Hematopoietic multipotent progenitor cell treated with erythropoietin and hydrocortisone succinate and interleukin-3 and kit ligand, for 4 days (in vitro differentiated cells): ENCODE measurements around the gene IP6K3.

Experiments
- DNase-seq: peaks from one replicate; pipeline ENCODE4 v3.0.0-alpha.2; 2015

The IP6K3 gene

GRCh38 chr6:33746651-33747100, at the start of gene IP6K3:
TSS of gene IP6K3 (minus strand) at chr6:33746905. CDS start at chr6:33735476, 11,429 bp downstream.
- no peak for DNase-seq

- DNase-seq, result no peak
Observed at GRCh38 chr6:33794910-33795623, 48.4 kb upstream of the IP6K3 start.

GRCh38 chr6:33792981-33793380, 46.3 kb upstream of the IP6K3 start:
- DNase-seq, result no peak

GRCh38 chr6:33791620-33792019, 44.9 kb upstream of the IP6K3 start:
- no peak for DNase-seq

- DNase-seq, result no peak
Observed at GRCh38 chr6:33790910-33791309, 44.2 kb upstream of the IP6K3 start.

GRCh38 chr6:33790379-33790778, 43.7 kb upstream of the IP6K3 start:
- no peak for DNase-seq

GRCh38 chr6:33789550-33789895, 42.8 kb upstream of the IP6K3 start:
- no peak for DNase-seq

- DNase-seq, result peak; percentile 95
Observed at GRCh38 chr6:33788694-33789549, 42.2 kb upstream of the IP6K3 start, which contains the start of gene LEMD2. TSS of gene LEMD2 (minus strand) at chr6:33789130. CDS start at chr6:33789116, 14 bp downstream.

GRCh38 chr6:33787954-33788693, 41.4 kb upstream of the IP6K3 start:
- DNase-seq, result peak; percentile 86

- DNase-seq, result no peak
Observed at GRCh38 chr6:33787346-33787953, 40.7 kb upstream of the IP6K3 start.

GRCh38 chr6:33786736-33787135, 40.0 kb upstream of the IP6K3 start:
- no peak for DNase-seq

- DNase-seq, result no peak
Observed at GRCh38 chr6:33785778-33786177, 39.1 kb upstream of the IP6K3 start.

- no peak for DNase-seq
Observed at GRCh38 chr6:33784787-33785186, 38.1 kb upstream of the IP6K3 start.

GRCh38 chr6:33783781-33784520, 37.2 kb upstream of the IP6K3 start:
- no peak for DNase-seq

GRCh38 chr6:33782561-33782960, 35.9 kb upstream of the IP6K3 start:
- DNase-seq, result no peak

GRCh38 chr6:33781131-33781975, 34.6 kb upstream of the IP6K3 start:
- no peak for DNase-seq

- DNase-seq, result no peak
Observed at GRCh38 chr6:33779895-33780294, 33.2 kb upstream of the IP6K3 start.

- peak; percentile 25 for DNase-seq
Observed at GRCh38 chr6:33779290-33779689, 32.6 kb upstream of the IP6K3 start.

GRCh38 chr6:33778444-33779121, 31.9 kb upstream of the IP6K3 start:
- DNase-seq, result no peak
